B cell (primary cell): Measurements from ENCODE around the gene MARCHF3. TPM values are rescaled to one million over a fixed set of nuclear protein-coding genes. Genes with fewer than 3 reads are reported as not detected.

ENCODE experiments used
- ATAC-seq: fragments of 200-7000 bp; cut with Tn5 transposase; one replicate; pipeline ENCODE4 v1.10.0; 2021; ENCODE audit warnings: low read depth, mild to moderate bottlenecking, moderate number of reproducible peaks, moderate library complexity
- CTCF ChIA-PET: fragments of 350-600 bp; sonication (Branson Sonifier 250); formaldehyde crosslinking; loops from one replicate; lab custom pipeline; 2021; ENCODE audit warnings: antibody characterized with exemption, inconsistent platforms; lab: Charles Lee
- POLR2A ChIA-PET: fragments of 350-600 bp; sonication (Branson Sonifier 250); formaldehyde crosslinking; loops from one replicate; lab custom pipeline; 2021; ENCODE audit warnings: antibody characterized with exemption; lab: Charles Lee
- DNase-seq: peaks from one replicate; pipeline ENCODE4 v3.0.0; 2013
- H2AFZ ChIP-seq: 2 replicates; pipeline ENCODE4 v1.6.1; 2012; ENCODE audit warnings: mild to moderate bottlenecking, low read depth, low read length; ENCODE audit not compliant: insufficient read depth, poor library complexity, severe bottlenecking
- H3K27ac ChIP-seq, 2 donors: 1 replicate in 1 of 2; 2 replicates in 1 of 2; pipeline ENCODE4 v1.5.1; 2012 to 2013; ENCODE audit warnings: low read length in 2 of 2, mild to moderate bottlenecking in 2 of 2, moderate library complexity in 1 of 2
- H3K27me3 ChIP-seq, 4 experiments: fragments of 200-600 bp in 1 of 4; sonication (generic) in 1 of 4; replicated peaks in 1 of 4; 1 replicate in 2 of 4; 2 replicates in 2 of 4; pipeline versions ENCODE4 v1.6.1 to v1.7.0; 2013 to 2016; ENCODE audit warnings: low read length in 3 of 4, mild to moderate bottlenecking in 2 of 4, mixed read lengths in 1 of 4, moderate library complexity in 1 of 4; ENCODE audit not compliant: insufficient read depth in 4 of 4, control insufficient read depth in 3 of 4; ENCODE audit errors: control extremely low read depth in 1 of 4
- H3K36me3 ChIP-seq, 2 experiments: replicated peaks in 1 of 2; 1 replicate in 1 of 2; 2 replicates in 1 of 2; pipeline versions ENCODE4 v1.6.1 to v1.7.1; 2013; ENCODE audit warnings: low read length in 1 of 2; ENCODE audit not compliant: insufficient read depth in 2 of 2, control insufficient read depth in 1 of 2; ENCODE audit errors: control extremely low read depth in 1 of 2, extremely low read depth in 1 of 2
- H3K4me1 ChIP-seq, 2 donors: fragments of 200-600 bp in 1 of 2; sonication (generic) in 1 of 2; 1 replicate in 1 of 2; 2 replicates in 1 of 2; pipeline versions ENCODE4 v1.5.1 to v1.6.1; 2013 to 2017; ENCODE audit warnings: low read length in 2 of 2; ENCODE audit not compliant: control insufficient read depth in 2 of 2, insufficient read depth in 2 of 2
- H3K4me2 ChIP-seq: replicated peaks from 2 replicates; pipeline ENCODE3; 2012; ENCODE audit warnings: mild to moderate bottlenecking, low read depth, low read length; ENCODE audit not compliant: poor library complexity, severe bottlenecking
- H3K4me3 ChIP-seq, 5 experiments: fragments of 200-600 bp in 1 of 5; sonication (generic) in 1 of 5; 1 replicate in 3 of 5; 2 replicates in 2 of 5; pipeline versions ENCODE4 v1.5.1 to v1.7.0; 2011 to 2016; ENCODE audit warnings: low read length in 4 of 5, mild to moderate bottlenecking in 4 of 5, low read depth in 2 of 5, control low read depth in 1 of 5, moderate library complexity in 1 of 5; ENCODE audit not compliant: insufficient read depth in 1 of 5; ENCODE audit errors: control extremely low read depth in 1 of 5, extremely low read depth in 1 of 5
- H3K79me2 ChIP-seq: fragments of 200-600 bp; sonication (generic); one replicate; pipeline ENCODE4 v1.6.0; 2016; ENCODE audit warnings: low read length; ENCODE audit not compliant: control insufficient read depth, insufficient read depth
- H3K9ac ChIP-seq: fragments of 200-600 bp; sonication (generic); 2 replicates; pipeline ENCODE4 v1.6.1; 2017; ENCODE audit warnings: mild to moderate bottlenecking, low read length, moderate library complexity
- H3K9me3 ChIP-seq, 3 donors: one replicate each; pipeline versions ENCODE4 v1.6.1 to v1.7.1; 2013; ENCODE audit warnings: low read length in 2 of 3; ENCODE audit not compliant: control insufficient read depth in 2 of 3, insufficient read depth in 1 of 3; ENCODE audit errors: control extremely low read depth in 1 of 3
- H4K20me1 ChIP-seq: 2 replicates; pipeline ENCODE4 v1.6.0; 2012; ENCODE audit warnings: mild to moderate bottlenecking, low read length; ENCODE audit not compliant: insufficient read depth, control insufficient read depth, poor library complexity, severe bottlenecking
- H3K27ac Mint-ChIP-seq: one replicate; pipeline ENCODE4 v1.8.0; 2021; ENCODE audit warnings: mixed read lengths
- H3K27me3 Mint-ChIP-seq: one replicate; pipeline ENCODE4 v1.8.0; 2021; ENCODE audit warnings: mixed read lengths
- H3K4me1 Mint-ChIP-seq: one replicate; pipeline ENCODE4 v1.8.0; 2021; ENCODE audit warnings: mixed read lengths
- H3K4me3 Mint-ChIP-seq: one replicate; pipeline ENCODE4 v1.8.0; 2021; ENCODE audit warnings: mixed read lengths
- H3K9me3 Mint-ChIP-seq: one replicate; pipeline ENCODE4 v1.8.0; 2022; ENCODE audit warnings: mixed read lengths; ENCODE audit not compliant: insufficient read depth
- EZH2 ChIP-seq: IDR thresholded peaks from 2 replicates; pipeline ENCODE4 v1.6.1; 2012; ENCODE audit warnings: borderline replicate concordance, low read depth, mild to moderate bottlenecking, moderate library complexity, low read length; ENCODE audit not compliant: insufficient read depth, poor library complexity, severe bottlenecking
- WGBS: methylation state at CpG from one replicate; pipeline ENCODE4 v1.1.5; 2013; ENCODE audit warnings: missing lambda C conversion rate; ENCODE audit not compliant: insufficient coverage; 5-methylcytosine and 5-hydroxymethylcytosine counted together
- intact Hi-C: fragments of 100-400 bp; cut with micrococcal nuclease; formaldehyde crosslinking; loops from one replicate; pipeline ENCODE4 v1.10.0; 2022
- polyA plus RNA-seq: library from polyadenylated mRNA; depleted of rRNA; stranded (reverse); fragments of >200 nt; gene quantifications from 2 replicates; pipeline ENCODE4 v1.2.3, GENCODE V29; 2012
- total RNA-seq, 2 donors: library from RNA; stranded (reverse); fragments of 120-200 nt in 1 of 2; gene quantifications; 1 replicate in 1 of 2; 2 replicates in 1 of 2; pipeline versions ENCODE4 v1.2.3 to v1.2.4, GENCODE V29; 2013 to 2022
- TF ChIP-seq, protein P1 (sequence below): fragments of 200-600 bp; IDR thresholded peaks from one replicate; pipeline ENCODE4 v1.8.0; 2022; ENCODE audit warnings: antibody characterized with exemption, mild to moderate bottlenecking

The MARCHF3 gene
- total and polyA plus RNA-seq, 2 donors (not counting 1 experiment from before 2014, with no cell fraction given): 31.6 to 35.0 TPM

DNA sequence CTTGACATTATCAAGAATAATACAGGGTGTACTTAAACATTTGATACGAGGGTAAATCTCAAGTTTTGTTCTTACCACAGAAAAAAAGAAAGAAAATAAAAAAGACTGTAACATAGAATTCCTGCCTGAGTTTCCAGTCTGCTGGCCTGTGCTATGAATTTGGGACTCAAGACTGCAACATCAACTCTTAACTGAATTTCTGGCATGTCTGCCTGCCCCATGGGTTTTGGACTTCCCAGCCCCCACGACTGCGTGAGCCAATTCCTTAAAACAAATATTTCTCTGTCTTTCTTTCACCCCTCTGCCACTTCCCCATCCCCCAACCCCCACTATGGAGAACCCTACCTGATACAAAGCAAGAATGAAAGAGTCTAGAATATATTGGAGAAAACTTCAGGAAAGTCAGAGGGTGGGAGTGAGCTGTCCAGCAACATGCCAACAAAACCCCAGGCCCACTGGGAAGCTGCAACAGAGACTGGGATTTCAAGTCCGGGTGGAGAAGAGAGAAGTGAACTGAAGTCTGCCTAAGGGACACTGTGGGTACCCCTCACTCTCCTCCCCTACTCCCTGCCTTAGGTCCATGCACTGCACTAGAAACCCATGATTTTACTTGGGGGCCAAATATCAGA lies 43.0 kb downstream of the MARCHF3 start:
- H3K9ac ChIP-seq: peak overlapping the region; percentile 42
- peak overlapping the region; percentile 26 for H2AFZ ChIP-seq
- H4K20me1 ChIP-seq: no peaks in the 10 kb centered on the region
- intact Hi-C loops: loop anchor here (5.0 kb wide), 1 partner anchor 85 kb away; the partner anchor contains the start of gene C5orf63
- Mint-ChIP-seq H3K9me3 (no peaks in the 10 kb centered on the region), H3K4me1 (peaks cover 81% of the 10 kb centered on the region), H3K27me3 (no peaks in the 10 kb centered on the region), H3K4me3 (peak overlapping the region; percentile 88), H3K27ac (peak overlapping the region; percentile 97)
- ChIA-PET CTCF (interaction anchor here (0.7 kb wide), 1 partner anchor 15 kb away, joined by 3 read pairs; no protein-coding TSS in a partner anchor), POLR2A (interaction anchor here (0.6 kb wide), 1 partner anchor 50 kb away, joined by 6 read pairs; no protein-coding TSS in a partner anchor)
- no CpG with 5 or more reads among the region's 4 CpGs for WGBS
- peaks cover 69% of the 10 kb centered on the region for H3K79me2 ChIP-seq
- TF ChIP-seq, protein P1, sequence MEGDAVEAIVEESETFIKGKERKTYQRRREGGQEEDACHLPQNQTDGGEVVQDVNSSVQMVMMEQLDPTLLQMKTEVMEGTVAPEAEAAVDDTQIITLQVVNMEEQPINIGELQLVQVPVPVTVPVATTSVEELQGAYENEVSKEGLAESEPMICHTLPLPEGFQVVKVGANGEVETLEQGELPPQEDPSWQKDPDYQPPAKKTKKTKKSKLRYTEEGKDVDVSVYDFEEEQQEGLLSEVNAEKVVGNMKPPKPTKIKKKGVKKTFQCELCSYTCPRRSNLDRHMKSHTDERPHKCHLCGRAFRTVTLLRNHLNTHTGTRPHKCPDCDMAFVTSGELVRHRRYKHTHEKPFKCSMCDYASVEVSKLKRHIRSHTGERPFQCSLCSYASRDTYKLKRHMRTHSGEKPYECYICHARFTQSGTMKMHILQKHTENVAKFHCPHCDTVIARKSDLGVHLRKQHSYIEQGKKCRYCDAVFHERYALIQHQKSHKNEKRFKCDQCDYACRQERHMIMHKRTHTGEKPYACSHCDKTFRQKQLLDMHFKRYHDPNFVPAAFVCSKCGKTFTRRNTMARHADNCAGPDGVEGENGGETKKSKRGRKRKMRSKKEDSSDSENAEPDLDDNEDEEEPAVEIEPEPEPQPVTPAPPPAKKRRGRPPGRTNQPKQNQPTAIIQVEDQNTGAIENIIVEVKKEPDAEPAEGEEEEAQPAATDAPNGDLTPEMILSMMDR: no peak
- no peak for TF ChIP-seq EZH2
- peak overlapping the region in 4 of 5 experiments; percentile 27 to 52 (median 40) for H3K4me3 ChIP-seq
- H3K36me3 ChIP-seq: no peaks in the 10 kb centered on the region
- H3K27me3 ChIP-seq: no peaks in the 10 kb centered on the region
- ATAC-seq: no peak
- no peaks in the 10 kb centered on the region for H3K9me3 ChIP-seq
- peak overlapping the region; percentile 91 to 94 for H3K27ac ChIP-seq
- peak overlapping the region; percentile 62 for H3K4me2 ChIP-seq
- peaks cover 74 to 76% of the 10 kb centered on the region in 2 donors for H3K4me1 ChIP-seq
- DNase-seq: no peak

DNA sequence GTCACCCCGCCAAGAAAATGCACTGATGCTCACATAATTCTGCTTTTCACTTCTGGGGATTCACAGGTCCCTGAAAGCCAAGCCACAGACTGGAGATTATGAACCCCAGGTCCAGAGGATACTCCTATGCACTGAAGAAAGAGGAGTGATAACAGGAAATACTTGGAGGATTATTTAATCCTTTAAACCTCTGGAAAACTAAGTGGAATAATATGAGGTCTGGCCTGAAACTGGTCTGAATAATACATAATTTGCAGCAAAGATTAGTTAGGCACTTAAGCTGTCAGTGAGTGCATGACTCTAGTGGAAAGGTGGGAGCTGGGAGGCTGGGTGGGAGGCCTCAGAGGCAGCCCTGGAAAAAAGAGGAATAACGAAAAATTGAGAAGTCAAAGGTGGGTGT lies 45.7 kb downstream of the MARCHF3 start:
- H3K4me1 Mint-ChIP-seq: peaks cover 82% of the 10 kb centered on the region

More for the DNA sequence above, 45.7 kb downstream of the MARCHF3 start:
- H3K9me3 ChIP-seq: no peaks in the 10 kb centered on the region
- H3K4me3 ChIP-seq: no peak overlapping the region
- no peak for DNase-seq
- ChIA-PET POLR2A (no interaction called here), CTCF (no interaction called here)
- ATAC-seq: no peak
- H3K27me3 ChIP-seq: no peaks in the 10 kb centered on the region
- Mint-ChIP-seq H3K4me3 (peak overlapping the region; percentile 2), H3K27ac (peak overlapping the region; percentile 77), H3K9me3 (no peaks in the 10 kb centered on the region), H3K27me3 (no peaks in the 10 kb centered on the region)
- peak overlapping the region; percentile 38 for H3K4me2 ChIP-seq
- peak overlapping the region; percentile 14 to 51 for H3K27ac ChIP-seq
- intact Hi-C loops: loop anchor here (5.0 kb wide), 1 partner anchor 88 kb away; the partner anchor contains the start of gene C5orf63
- peaks cover 73 to 78% of the 10 kb centered on the region in 2 donors for H3K4me1 ChIP-seq
- no peak overlapping the region for H3K9ac ChIP-seq
- peaks cover 84% of the 10 kb centered on the region for H3K79me2 ChIP-seq
- no CpG with 5 or more reads among the region's 2 CpGs for WGBS
- TF ChIP-seq, protein P1: no peak
- no peak for TF ChIP-seq EZH2
- H4K20me1 ChIP-seq: no peaks in the 10 kb centered on the region
- H3K36me3 ChIP-seq: no peaks in the 10 kb centered on the region
- H2AFZ ChIP-seq: no peak overlapping the region
